H9 (cell line): ENCODE results near the gene BCL11B. TPM values are rescaled to one million over a fixed set of nuclear protein-coding genes. Genes with fewer than 3 reads are reported as not detected.

Experiments used
- DNase-seq: peaks from one replicate; pipeline ENCODE4 v3.0.0-alpha.2; 2017
- H2AFZ ChIP-seq: one replicate; pipeline ENCODE4 v1.6.1; 2013; ENCODE audit warnings: mild to moderate bottlenecking, low read length, control low read depth, moderate library complexity
- H2AK5ac ChIP-seq: 2 replicates; pipeline ENCODE4 v1.6.1; 2013; ENCODE audit warnings: low read length, control low read depth, mixed read lengths; ENCODE audit not compliant: insufficient read length
- H2BK120ac ChIP-seq: one replicate; pipeline ENCODE4 v1.6.1; 2013; ENCODE audit warnings: low read depth, mild to moderate bottlenecking, low read length, control low read depth, inconsistent platforms; ENCODE audit not compliant: poor library complexity, severe bottlenecking
- H2BK12ac ChIP-seq: 2 replicates; pipeline ENCODE4 v1.6.1; 2013; ENCODE audit warnings: low read length, control low read depth, mixed read lengths, low read depth; ENCODE audit not compliant: insufficient read length
- H2BK15ac ChIP-seq: 2 replicates; pipeline ENCODE4 v1.6.1; 2013; ENCODE audit warnings: low read depth, low read length, control low read depth
- H2BK20ac ChIP-seq: one replicate; pipeline ENCODE4 v1.6.1; 2013; ENCODE audit warnings: low read depth, mild to moderate bottlenecking, low read length, control low read depth, inconsistent platforms; ENCODE audit not compliant: poor library complexity, severe bottlenecking
- H2BK5ac ChIP-seq: 2 replicates; pipeline ENCODE4 v1.6.1; 2013; ENCODE audit warnings: low read length, control low read depth, mixed read lengths; ENCODE audit not compliant: insufficient read length
- H3K14ac ChIP-seq: 2 replicates; pipeline ENCODE4 v1.6.1; 2013; ENCODE audit warnings: low read length, control low read depth; ENCODE audit not compliant: insufficient read depth
- H3K18ac ChIP-seq: 2 replicates; pipeline ENCODE4 v1.6.1; 2013; ENCODE audit warnings: low read depth, mild to moderate bottlenecking, mixed read lengths, low read length, control low read depth; ENCODE audit not compliant: insufficient read length
- H3K23ac ChIP-seq: 2 replicates; pipeline ENCODE4 v1.6.1; 2013; ENCODE audit warnings: low read length, control low read depth, mixed read lengths, low read depth; ENCODE audit not compliant: insufficient read length
- H3K23me2 ChIP-seq: 2 replicates; pipeline ENCODE4 v1.6.1; 2013; ENCODE audit warnings: low read depth, mild to moderate bottlenecking, mixed read lengths, low read length, control low read depth; ENCODE audit not compliant: insufficient read length, poor library complexity, severe bottlenecking
- H3K27ac ChIP-seq: 2 replicates; pipeline ENCODE4 v1.5.1; 2013; ENCODE audit warnings: low read length, control low read depth, mixed read lengths, low read depth; ENCODE audit not compliant: insufficient read length
- H3K27me3 ChIP-seq: 2 replicates; pipeline ENCODE4 v1.6.1; 2013; ENCODE audit warnings: low read length, control low read depth, inconsistent platforms; ENCODE audit not compliant: insufficient read depth
- H3K4ac ChIP-seq: 2 replicates; pipeline ENCODE4 v1.6.1; 2013; ENCODE audit warnings: low read depth, mild to moderate bottlenecking, control low read depth, inconsistent platforms, low read length, moderate library complexity
- H3K4me1 ChIP-seq: 2 replicates; pipeline ENCODE4 v1.6.1; 2013; ENCODE audit warnings: low read length, control low read depth, inconsistent platforms; ENCODE audit not compliant: insufficient read depth
- H3K4me2 ChIP-seq: 2 replicates; pipeline ENCODE4 v1.6.1; 2013; ENCODE audit warnings: low read length, control low read depth, mixed read lengths; ENCODE audit not compliant: insufficient read length, insufficient read depth
- H3K56ac ChIP-seq: 2 replicates; pipeline ENCODE4 v1.6.1; 2013; ENCODE audit warnings: low read depth, mild to moderate bottlenecking, mixed read lengths, low read length, control low read depth; ENCODE audit not compliant: insufficient read length
- H3K79me1 ChIP-seq: 2 replicates; pipeline ENCODE4 v1.6.1; 2013; ENCODE audit warnings: low read depth, mild to moderate bottlenecking, moderate library complexity, low read length, control low read depth, inconsistent platforms; ENCODE audit not compliant: insufficient read depth, poor library complexity, severe bottlenecking
- H3K79me2 ChIP-seq: 2 replicates; pipeline ENCODE4 v1.6.1; 2013; ENCODE audit warnings: low read length, control low read depth, inconsistent platforms; ENCODE audit not compliant: insufficient read depth
- H3K9ac ChIP-seq: 2 replicates; pipeline ENCODE4 v1.6.1; 2013; ENCODE audit warnings: low read length, control low read depth, mixed read lengths; ENCODE audit not compliant: insufficient read length; ENCODE audit errors: extremely low read depth
- H3K9me3 ChIP-seq: one replicate; pipeline ENCODE4 v1.6.1; 2013; ENCODE audit warnings: low read depth, low read length, inconsistent platforms; ENCODE audit not compliant: control insufficient read depth
- H3T11ph ChIP-seq: one replicate; pipeline ENCODE4 v1.6.1; 2013; ENCODE audit warnings: mild to moderate bottlenecking, low read length, control low read depth, inconsistent platforms
- H4K20me1 ChIP-seq: one replicate; pipeline ENCODE4 v1.6.1; 2013; ENCODE audit not compliant: control insufficient read depth, insufficient read length, insufficient read depth
- H4K5ac ChIP-seq: 2 replicates; pipeline ENCODE4 v1.6.1; 2013; ENCODE audit warnings: low read depth, mild to moderate bottlenecking, mixed read lengths, low read length, control low read depth; ENCODE audit not compliant: insufficient read length
- H4K8ac ChIP-seq: replicated peaks from 2 replicates; pipeline ENCODE4 v1.6.1; 2013; ENCODE audit warnings: low read length, control low read depth, mixed read lengths, low read depth; ENCODE audit not compliant: insufficient read length
- H4K91ac ChIP-seq: 2 replicates; pipeline ENCODE4 v1.6.1; 2013; ENCODE audit warnings: low read depth, mild to moderate bottlenecking, moderate library complexity, mixed read lengths, low read length, control low read depth; ENCODE audit not compliant: insufficient read length
- H3K27ac Mint-ChIP-seq, 3 experiments: 2 replicates in 2 of 3; 3 replicates in 1 of 3; pipeline ENCODE4 v1.8.0; 2020 to 2021; ENCODE audit warnings: mixed read lengths in 3 of 3, mild to moderate bottlenecking in 1 of 3, moderate library complexity in 1 of 3
- H3K27me3 Mint-ChIP-seq: 2 replicates; pipeline ENCODE4 v1.8.0; 2021; ENCODE audit warnings: low read depth, mild to moderate bottlenecking, moderate library complexity, mixed read lengths
- H3K36me3 Mint-ChIP-seq, 3 experiments: 2 replicates in 2 of 3; 3 replicates in 1 of 3; pipeline ENCODE4 v1.8.0; 2020 to 2021; ENCODE audit warnings: low read depth in 3 of 3, mixed read lengths in 3 of 3; ENCODE audit not compliant: insufficient read depth in 1 of 3
- H3K4me1 Mint-ChIP-seq, 2 experiments: 2 replicates each; pipeline ENCODE4 v1.8.0; 2020; ENCODE audit warnings: mixed read lengths in 2 of 2
- H3K4me3 Mint-ChIP-seq, 2 experiments: 2 replicates in 1 of 2; 3 replicates in 1 of 2; pipeline ENCODE4 v1.8.0; 2020 to 2021; ENCODE audit warnings: mild to moderate bottlenecking in 2 of 2, mixed read lengths in 2 of 2, moderate library complexity in 1 of 2
- H3K9me3 Mint-ChIP-seq, 2 experiments: 2 replicates in 1 of 2; 3 replicates in 1 of 2; pipeline ENCODE4 v1.8.0; 2020; ENCODE audit warnings: mild to moderate bottlenecking in 2 of 2, mixed read lengths in 2 of 2, moderate library complexity in 1 of 2
- WGBS: extraction: QIAGEN DNeasy Blood & Tissue Kit; methylation state at CpG from one replicate; pipeline ENCODE4 v1.1.7; 2013; ENCODE audit warnings: missing lambda C conversion rate, low lambda C conversion rate, mixed read lengths; ENCODE audit not compliant: insufficient read length; ENCODE audit errors: extremely low coverage; 5-methylcytosine and 5-hydroxymethylcytosine counted together
- total RNA-seq: library from RNA; stranded (reverse); gene quantifications from 2 replicates; pipeline ENCODE4 v1.2.1, GENCODE V29; 2021
- TF ChIP-seq, protein P1 (sequence below): fragments of 200-600 bp; sonication (generic); conservative IDR thresholded peaks from 3 replicates; pipeline ENCODE4 v1.8.0; 2021; ENCODE audit warnings: antibody characterized with exemption, mild to moderate bottlenecking

Gene BCL11B
- total RNA-seq, 1 experiment from 2014 or later = 4.9 TPM

DNA sequence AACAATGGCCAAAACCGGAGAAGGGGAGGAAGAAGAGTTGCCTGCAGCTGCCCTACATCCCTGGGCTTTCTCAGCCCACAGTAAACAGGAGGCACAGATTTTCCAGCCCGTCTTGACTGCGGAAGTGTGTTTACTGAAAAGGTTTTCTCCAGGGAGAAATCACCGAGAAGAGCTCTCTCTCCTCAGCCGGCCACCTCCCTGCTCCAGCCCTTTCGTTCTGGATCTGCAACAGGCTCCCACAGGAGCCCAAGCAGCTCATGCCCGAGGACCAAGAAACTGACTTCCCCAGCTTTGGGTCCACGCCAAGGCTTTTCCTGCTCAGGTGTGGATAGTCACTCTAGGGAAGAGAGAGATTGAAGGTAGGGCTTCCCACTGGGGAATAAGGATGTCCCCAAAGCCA lies 61.7 kb downstream of the BCL11B start:
- DNase-seq = no peak
- H4K8ac ChIP-seq = no peak overlapping the region
- H4K20me1 ChIP-seq = no peaks in the 10 kb centered on the region
- H3K23ac ChIP-seq = no peak overlapping the region
- H4K91ac ChIP-seq = no peak overlapping the region
- peaks cover 0 to 10% of the 10 kb centered on the region in 2 experiments; a peak in 1 of 4 replicates for H3K4me1 Mint-ChIP-seq
- H2BK15ac ChIP-seq = no peak overlapping the region
- H3K9me3 Mint-ChIP-seq = no peaks in the 10 kb centered on the region
- no peak overlapping the region for H2AFZ ChIP-seq
- H4K5ac ChIP-seq = no peak overlapping the region
- H2AK5ac ChIP-seq = no peak overlapping the region
- no peak overlapping the region for H3K27ac ChIP-seq
- no peaks in the 10 kb centered on the region for H3K4me1 ChIP-seq
- TF ChIP-seq, protein P1, sequence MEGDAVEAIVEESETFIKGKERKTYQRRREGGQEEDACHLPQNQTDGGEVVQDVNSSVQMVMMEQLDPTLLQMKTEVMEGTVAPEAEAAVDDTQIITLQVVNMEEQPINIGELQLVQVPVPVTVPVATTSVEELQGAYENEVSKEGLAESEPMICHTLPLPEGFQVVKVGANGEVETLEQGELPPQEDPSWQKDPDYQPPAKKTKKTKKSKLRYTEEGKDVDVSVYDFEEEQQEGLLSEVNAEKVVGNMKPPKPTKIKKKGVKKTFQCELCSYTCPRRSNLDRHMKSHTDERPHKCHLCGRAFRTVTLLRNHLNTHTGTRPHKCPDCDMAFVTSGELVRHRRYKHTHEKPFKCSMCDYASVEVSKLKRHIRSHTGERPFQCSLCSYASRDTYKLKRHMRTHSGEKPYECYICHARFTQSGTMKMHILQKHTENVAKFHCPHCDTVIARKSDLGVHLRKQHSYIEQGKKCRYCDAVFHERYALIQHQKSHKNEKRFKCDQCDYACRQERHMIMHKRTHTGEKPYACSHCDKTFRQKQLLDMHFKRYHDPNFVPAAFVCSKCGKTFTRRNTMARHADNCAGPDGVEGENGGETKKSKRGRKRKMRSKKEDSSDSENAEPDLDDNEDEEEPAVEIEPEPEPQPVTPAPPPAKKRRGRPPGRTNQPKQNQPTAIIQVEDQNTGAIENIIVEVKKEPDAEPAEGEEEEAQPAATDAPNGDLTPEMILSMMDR = no peak
- no peak overlapping the region for H2BK12ac ChIP-seq
- WGBS = no CpG with 5 or more reads among the region's 8 CpGs
- H3K79me2 ChIP-seq = no peaks in the 10 kb centered on the region; the same call in 1 of the 2 replicates
- H2BK5ac ChIP-seq = no peak overlapping the region
- H3T11ph ChIP-seq = no peak overlapping the region
- no peaks in the 10 kb centered on the region for H3K23me2 ChIP-seq
- no peak overlapping the region for H3K56ac ChIP-seq
- no peaks in the 10 kb centered on the region for H3K27me3 Mint-ChIP-seq
- H3K79me1 ChIP-seq = no peaks in the 10 kb centered on the region
- no peak overlapping the region for H3K14ac ChIP-seq
- H3K36me3 Mint-ChIP-seq = no peaks in the 10 kb centered on the region; a peak in 1 of 7 replicates
- H2BK120ac ChIP-seq = no peak overlapping the region
- H3K27ac Mint-ChIP-seq = peak overlapping the region in 1 of 3 experiments; percentile 52; a peak in 2 of 7 replicates
- H3K18ac ChIP-seq = no peak overlapping the region
- H3K27me3 ChIP-seq = no peaks in the 10 kb centered on the region
- no peak overlapping the region for H3K9ac ChIP-seq
- H2BK20ac ChIP-seq = no peak overlapping the region
- no peak overlapping the region for H3K4me2 ChIP-seq
- no peak overlapping the region for H3K4me3 Mint-ChIP-seq
- H3K9me3 ChIP-seq = no peaks in the 10 kb centered on the region
- H3K4ac ChIP-seq = no peak overlapping the region
